ENCODE data around the gene SNX14. TPM values are rescaled to one million over a fixed set of nuclear protein-coding genes. Genes with fewer than 3 reads are reported as not detected.
A peak's percentile ranks its signal among the peaks of the same experiment; 100 is the strongest.

SNX14 gene
- total and polyA plus RNA-seq, 2 of the 13 experiments (the other 11 are each of a cell fraction or from before 2014, with no cell fraction given), result 83.5 to 112 TPM

GRCh38 chr6:85593438-85594196 is at the start of gene SNX14 (continued):
- TF ChIP-seq TRAFD1 (CRISPR knock-in tag; IDR thresholded peaks at IDR 0.05; ENCODE audit: borderline replicate concordance) (peak; percentile 24; the same call in 1 of the 2 replicates), ZSCAN25 (CRISPR knock-in tag; IDR thresholded peaks at IDR 0.05) (peak; percentile 62), KLF13 (CRISPR knock-in tag; IDR thresholded peaks at IDR 0.05) (no peak), MTA1 (CRISPR knock-in tag; IDR thresholded peaks at IDR 0.05; ENCODE audit: borderline replicate concordance) (peak; percentile 70; the same call in 1 of the 2 replicates), HMGA1 (CRISPR knock-in tag; conservative IDR thresholded peaks at IDR 0.05) (no peak), NAIF1 (CRISPR knock-in tag; IDR thresholded peaks at IDR 0.05; ENCODE audit: borderline replicate concordance) (no peak), NCOR1 (IDR thresholded peaks at IDR 0.05; ENCODE audit: borderline replicate concordance, low read length) (no peak), PRDM15 (CRISPR knock-in tag; IDR thresholded peaks at IDR 0.05) (no peak), ZNF672 (CRISPR knock-in tag; IDR thresholded peaks at IDR 0.05) (no peak), KIAA2018 (CRISPR knock-in tag; IDR thresholded peaks at IDR 0.05; ENCODE audit: borderline replicate concordance) (no peak), CSRNP2 (CRISPR knock-in tag; conservative IDR thresholded peaks at IDR 0.05; ENCODE audit: low read depth) (no peak), ATM (IDR thresholded peaks at IDR 0.05; ENCODE audit: borderline replicate concordance) (no peak), ZBTB42 (CRISPR knock-in tag; IDR thresholded peaks at IDR 0.05) (peak; percentile 89; the same call in 1 of the 2 replicates)

All from HepG2 (cell line).